ENCODE results near the gene CSF1.
A peak's percentile ranks its signal among the peaks of the same experiment; 100 is the strongest.
"Not testable (repeated sequence)": the region's sequence is repeated elsewhere in the genome, so short reads cannot be mapped to it uniquely, and the experiment has no call there.

The CSF1 gene

DNA sequence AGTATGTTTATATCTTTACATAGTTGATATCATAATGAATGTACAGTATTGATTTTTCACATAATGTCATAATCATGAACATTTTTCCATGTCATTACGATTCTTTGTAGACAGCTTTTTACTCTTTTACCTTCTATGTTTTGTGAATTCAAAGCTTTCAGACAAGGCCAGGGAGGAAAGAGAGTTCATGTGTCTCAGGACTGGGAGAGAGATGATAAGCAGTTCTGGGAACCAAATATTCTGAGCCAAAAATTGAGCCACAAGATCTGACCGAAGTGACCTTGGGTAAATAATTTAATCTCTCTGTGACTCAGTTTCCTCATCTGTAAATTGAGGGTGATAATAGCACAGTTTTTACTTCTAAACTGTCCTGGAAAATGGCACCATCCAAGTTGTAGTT is 31.8 kb downstream of the CSF1 start:
- no peak for FAIRE-seq

DNA sequence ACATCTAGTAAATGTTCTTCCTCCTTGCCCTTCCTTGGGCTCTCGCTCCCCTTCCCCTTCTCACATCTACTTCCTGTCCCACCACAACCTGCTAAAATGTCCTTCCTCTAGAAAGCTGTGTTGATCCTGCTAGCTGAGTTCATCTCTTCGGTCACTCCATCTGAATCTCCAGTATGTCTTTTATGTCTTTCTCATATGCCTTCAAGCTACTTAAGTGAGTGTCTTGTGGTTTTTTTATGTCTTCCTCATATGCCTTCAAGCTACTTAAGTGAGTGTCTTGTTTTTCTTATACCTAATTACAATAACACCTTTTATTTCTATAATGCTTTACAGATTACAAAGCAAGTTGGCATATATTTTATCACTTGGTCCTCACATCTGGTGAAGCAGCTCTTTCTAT is 33.9 kb downstream of the CSF1 start:
- no peak for FAIRE-seq

DNA sequence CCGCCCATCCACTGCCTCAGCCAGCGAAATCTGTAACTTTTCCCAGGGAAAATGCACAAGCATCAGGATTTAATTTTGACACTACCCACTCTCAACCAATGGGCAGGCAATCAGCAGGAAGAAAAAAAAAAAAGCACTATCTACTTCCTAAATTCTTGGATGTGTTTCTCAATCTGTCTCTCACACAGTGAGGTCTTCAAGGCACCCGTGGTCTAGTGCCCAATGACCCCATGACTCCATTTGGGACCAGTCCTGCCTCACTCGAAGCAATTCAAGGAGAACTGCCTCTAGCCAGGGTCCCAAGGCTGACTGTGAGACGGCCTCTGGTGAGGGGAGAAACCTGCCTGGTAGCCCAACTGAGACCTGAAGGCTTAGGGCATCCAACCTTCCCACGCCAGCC is 35.9 kb downstream of the CSF1 start:
- no peak for FAIRE-seq

DNA sequence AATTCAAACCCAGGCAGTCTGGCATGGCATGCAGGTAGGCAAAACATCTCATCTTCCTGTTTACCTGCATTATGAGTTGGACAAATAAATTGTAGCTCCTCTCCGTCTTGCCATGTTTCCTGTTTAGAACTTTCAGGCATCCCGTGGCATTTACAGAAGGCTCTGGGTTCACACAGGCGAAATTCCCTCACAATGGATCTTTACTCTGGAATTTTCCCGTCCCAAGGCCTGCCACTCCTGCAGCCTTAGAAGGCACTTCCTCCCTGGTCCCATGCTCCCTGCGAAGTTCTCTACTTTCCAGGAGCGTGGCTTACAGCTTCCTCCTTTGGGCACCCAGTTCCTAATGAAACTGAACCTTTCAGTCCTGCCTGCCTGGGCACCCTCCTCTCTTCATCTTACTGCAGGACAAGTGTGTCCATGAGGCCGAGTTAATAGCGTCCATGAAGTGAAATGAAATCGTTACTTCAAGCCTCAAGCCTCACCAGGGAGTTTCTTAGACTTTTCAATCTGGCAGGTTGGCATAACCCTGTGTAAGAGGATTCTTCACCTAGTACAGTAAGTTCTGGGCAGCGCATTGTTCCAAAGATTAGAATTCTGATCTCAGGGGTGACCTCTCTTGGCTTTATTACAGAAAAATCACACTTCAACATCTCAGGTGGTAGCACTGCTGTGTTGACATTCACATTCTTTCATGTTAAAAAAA is 37.1 kb downstream of the CSF1 start:
- no peak for FAIRE-seq

DNA sequence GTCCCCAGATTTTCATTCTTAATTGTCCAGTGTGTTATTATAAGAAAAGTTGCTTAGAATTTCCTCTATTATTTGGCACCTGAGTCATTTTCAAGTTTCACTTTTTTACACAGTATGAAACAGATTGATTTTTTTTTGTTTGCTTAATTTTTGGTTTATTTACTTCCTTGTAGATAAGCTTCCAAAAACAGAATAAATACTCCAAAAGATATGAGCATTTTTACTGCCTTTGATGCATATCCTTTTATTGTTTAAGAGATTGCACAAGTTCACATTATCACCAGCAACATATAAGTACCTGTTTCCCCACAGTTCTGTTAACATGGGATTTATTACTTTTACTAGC is 37.6 kb downstream of the CSF1 start:
- FAIRE-seq, result no peak

DNA sequence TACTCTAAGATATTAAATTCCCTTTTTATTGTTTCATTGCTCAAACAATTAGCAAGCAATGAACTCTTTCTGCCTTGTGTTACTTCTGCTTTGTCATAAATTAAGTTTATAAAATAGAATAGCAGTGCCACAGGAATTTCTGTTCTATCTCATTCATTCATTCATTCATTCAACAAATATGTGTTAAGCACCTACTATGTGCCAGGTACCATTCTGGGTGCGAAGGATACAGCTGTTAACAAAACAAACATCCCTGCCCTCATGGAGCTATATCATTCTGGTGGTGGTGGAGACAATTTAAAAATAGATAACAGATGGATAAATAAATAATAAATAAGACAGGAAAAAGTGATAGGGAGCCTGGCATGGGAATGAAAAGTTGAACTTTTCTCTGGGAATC is 39.4 kb downstream of the CSF1 start:
- no peak for FAIRE-seq

DNA sequence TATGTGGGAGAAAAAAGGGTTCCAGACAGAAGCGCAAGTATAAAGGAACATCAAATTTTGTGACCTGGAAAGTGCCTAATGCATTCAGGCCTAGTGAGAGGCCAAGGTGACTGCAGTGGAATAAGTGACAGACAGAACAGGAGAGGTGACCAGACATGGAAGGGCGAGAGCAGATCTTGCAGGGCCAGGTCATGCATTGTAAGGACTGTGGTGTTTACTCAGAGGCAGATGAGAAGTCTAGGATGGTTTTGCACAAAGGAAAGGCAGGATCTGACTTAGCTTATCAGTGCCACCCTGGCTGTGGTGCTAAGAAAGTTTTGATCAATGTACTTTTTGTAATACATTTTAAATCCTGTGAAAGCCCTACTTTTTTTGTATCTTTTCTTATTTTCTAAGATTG is 39.9 kb downstream of the CSF1 start:
- FAIRE-seq, result no peak

DNA sequence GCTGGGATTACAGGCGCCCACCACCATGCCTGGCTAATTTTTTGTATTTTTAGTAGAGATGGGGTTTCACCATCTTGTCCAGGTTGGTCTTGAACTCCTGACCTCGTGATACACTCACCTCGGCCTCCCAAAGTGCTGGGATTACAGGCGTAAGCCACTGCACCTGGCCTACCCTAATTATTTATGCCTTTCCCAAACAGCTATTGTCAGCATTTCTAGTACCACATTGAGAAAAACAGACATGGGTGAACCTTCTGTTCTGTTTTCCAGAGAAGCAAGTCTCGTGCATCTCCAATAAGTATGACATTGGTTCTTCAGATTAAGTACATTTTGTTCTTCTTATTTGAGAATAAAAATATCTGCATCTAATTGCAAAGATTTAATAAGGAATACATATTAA is 40.9 kb downstream of the CSF1 start:
- FAIRE-seq, result not testable (repeated sequence)

DNA sequence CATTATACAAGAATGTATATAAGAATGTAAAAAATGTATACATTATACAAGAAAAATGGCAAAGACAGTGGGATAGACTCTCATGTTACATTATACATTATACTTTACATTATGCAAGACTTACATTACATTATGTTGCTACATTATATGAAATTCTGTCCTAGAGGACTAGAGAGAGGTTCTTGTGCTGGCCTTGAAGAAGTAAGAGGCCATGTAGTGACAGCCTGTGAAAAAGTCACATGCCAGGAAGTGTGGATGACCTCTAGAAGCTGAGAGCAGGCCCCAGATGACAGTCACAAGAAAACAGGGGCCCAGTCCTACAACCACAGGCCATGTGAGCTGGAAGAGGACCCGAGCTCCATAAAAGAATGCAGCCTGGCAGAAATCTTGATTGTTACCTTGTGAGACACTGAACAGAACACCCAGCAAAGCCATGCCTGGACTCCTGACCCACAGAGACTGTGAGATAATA is 43.4 kb downstream of the CSF1 start:
- FAIRE-seq, result no peak

DNA sequence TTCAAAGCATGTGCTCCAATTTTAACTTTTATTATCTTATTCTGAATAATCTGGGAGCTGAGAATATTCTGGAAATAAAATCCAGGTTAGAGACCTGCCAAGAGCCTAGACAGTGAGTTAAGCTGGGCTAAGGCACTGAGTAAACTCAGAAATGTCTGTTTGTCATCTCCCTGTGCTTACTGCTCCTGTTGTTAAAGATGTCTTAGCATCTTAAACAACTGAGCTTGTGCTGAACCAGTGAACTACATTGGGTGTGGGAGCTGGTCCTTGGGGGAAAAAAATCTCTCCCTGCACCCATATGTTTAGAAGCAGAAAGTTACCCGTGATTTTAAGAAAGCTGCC is 49.0 kb downstream of the CSF1 start:
- FAIRE-seq, result no peak

DNA sequence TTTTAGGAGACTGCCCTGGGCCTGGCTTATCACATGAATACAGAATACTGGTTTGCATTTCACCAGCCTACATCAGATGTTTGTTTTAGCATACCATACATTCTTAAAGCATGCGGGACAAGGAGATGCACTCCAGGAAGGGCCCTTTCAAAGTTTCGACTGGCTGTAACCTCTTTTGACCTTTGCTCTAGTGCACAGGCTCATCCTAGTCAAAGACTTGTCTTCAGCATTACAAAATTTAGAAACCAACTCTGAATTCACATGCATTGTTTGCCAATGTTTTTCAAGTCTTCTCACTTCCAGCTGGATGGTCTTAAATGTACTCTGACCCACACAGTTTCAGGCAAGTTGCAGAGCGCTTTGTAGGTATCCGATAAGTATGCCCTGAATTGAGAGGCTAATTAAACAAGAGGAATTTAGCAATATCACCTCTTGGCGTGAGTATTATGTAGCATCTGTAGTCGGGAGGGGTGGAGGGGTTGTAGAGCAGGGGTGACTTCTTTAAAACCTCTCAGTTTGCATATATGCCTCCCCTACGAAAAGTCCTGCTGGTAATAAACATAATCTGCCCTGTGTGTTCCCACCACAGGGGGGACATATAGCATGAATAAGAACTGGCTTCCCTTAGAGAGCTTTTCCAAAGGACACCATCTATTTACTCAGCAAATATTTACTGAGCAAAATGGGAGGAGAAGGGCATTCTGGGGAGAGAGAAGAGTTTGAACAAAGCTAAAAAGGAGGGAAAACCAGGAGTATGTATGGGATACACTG is 49.5 kb downstream of the CSF1 start:
- FAIRE-seq, result peak; percentile 89

DNA sequence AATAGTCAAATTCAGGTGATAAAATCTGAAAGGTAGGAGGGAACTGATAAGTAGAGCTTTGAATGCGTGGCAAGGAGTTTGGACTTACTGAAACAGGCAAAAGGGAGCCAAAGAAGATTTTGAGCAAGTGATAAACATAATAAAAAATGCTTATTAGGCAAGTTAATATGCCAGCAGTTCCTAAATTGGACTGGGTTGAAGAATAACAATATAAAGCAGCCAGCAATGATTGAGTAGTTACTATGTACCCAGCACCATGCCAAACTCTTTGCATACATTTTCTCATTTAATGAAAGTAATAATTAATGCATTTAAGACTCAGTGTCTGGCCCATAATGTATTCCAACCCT is 50.1 kb downstream of the CSF1 start:
- FAIRE-seq, result no peak

DNA sequence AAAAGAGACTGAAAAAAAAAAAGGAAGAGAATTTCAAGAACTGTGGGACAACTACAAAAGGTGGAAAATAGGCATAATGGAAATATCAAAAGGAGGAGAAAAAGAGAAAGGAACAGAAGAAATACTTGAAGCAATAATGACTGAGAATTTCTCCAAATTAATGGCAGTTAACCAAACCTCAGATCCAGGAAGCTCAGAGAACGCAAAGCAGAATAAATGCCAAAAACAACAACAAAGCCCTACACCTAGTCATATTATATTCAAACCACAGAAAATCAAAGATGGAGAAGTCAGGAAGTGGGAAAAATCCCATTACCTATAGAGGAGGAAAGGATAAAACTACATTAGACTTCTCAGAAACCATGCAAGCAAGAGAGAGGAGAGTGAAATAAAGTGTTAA is 53.2 kb downstream of the CSF1 start:
- no peak for FAIRE-seq

DNA sequence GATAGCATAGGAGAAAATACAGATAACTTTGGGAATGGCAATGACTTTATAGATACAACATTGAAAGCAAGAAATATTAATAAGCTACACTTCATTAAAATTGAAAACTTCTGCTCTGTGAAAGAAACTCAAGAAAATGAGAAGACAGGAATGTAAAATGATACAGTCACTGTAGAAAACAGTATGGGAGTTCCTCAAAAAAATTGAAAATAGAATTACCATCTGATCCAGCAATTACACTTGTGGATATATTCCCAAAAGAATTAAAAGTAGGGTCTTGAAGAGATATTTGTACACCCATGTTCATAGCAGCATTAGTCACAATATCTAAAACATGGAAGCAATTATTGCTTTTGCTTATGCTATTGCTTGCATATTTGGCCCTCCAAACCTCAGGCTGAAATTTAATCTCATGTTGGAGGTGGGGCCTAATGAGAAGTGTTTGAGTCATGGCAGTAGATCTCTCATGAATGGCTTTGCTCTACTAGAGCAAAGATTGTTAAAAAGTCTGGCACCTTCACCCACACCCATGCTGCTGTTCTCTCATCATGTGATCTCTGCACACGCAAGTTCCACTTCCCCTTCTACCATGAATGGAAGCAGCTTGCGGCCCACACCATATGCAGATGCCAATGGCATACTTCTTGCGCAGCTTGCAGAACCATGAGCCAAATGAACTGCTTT is 58.6 kb downstream of the CSF1 start:
- FAIRE-seq, result no peak

DNA sequence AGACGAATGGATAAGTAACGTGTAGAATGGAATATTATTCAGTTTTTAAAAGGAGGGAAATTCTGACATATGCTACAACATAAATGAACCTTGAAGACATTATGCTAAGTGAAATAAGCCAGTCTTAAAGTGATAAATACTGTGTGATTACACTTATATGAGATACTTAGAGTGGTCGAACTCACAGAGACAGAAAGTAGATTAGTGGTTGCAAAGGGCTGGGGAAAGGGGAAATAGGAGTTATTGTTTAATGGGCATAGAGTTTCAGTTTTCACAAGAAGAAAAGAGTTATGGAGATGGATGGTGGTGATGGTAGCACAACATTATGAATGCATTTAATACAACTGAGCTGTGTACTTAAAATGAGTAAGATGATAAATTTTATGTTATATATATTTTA is 59.3 kb downstream of the CSF1 start:
- no peak for FAIRE-seq

DNA sequence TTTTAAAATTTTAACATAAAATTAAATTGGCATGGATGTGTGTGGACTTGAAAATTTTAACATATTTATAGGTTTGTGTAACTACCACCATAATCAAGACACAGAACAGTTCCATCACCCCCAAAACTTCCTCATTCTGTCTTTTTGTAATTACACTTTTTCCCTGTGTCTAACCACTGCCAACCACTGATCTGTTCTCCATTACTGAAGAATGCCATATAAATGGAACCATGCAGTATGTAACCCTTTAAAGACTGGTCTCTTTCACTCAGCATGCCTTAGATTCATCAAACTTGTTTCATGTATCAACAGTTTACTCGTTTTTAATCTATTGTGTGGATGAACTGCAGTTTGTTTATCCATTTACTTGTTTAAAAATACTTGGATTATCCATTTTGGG is 60.9 kb downstream of the CSF1 start:
- no peak for FAIRE-seq

DNA sequence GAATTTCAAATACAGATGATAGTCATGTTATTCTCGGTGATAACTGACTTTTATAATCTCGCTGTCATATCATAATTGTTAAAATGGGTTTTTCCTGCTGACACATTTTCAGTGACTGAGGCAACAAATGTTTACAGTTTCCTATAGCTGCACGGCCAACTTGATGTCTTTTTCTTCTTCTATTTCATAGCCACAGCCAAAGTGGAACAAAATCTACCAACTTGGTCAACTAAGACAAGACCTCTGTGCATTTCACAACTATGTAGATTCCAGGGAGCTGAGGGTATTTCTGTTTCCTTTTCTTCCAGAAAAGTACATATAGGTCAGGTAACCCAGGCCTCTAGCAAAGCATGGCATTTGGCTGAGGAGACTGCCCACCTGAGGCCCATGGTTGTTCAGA is 63.5 kb downstream of the CSF1 start:
- no peak for FAIRE-seq

DNA sequence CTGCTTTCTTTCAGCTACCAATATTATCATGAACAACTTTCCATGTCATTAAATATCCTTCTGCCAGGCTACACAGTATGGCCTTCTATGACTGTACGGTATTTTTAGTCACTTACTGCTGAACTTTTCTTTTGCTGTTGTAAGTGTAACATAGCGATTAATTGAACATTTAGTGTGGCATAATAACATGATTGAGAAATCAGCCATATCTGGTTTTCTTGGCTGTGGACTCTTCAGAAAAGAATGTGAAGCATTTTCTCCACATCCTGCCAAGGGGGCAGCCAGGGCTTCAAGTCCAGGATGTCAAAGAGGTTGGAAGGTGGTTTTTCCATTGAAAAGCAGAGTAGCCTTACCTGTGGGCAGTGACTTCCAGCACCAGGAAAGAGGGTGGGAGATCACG is 65.1 kb downstream of the CSF1 start:
- no peak for FAIRE-seq

DNA sequence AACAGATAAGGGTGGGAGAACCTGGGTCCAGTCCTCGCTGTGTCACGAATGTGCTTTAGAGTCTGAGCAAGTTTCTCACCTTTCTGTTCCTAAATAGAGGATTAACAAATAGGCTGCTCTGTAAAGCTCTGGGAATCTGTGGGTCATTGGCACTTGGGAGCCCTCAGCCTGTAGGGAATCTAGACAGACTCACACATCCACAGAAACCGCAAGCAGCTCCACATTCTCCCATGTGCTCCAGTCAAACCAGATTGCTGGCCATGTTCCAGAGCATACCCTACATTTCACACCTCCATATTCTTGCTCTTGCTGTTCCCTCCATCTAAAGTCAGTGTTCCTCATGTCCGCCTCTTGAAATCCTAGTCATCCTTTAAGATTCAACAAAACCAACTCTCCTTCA is 66.1 kb downstream of the CSF1 start:
- FAIRE-seq, result no peak

DNA sequence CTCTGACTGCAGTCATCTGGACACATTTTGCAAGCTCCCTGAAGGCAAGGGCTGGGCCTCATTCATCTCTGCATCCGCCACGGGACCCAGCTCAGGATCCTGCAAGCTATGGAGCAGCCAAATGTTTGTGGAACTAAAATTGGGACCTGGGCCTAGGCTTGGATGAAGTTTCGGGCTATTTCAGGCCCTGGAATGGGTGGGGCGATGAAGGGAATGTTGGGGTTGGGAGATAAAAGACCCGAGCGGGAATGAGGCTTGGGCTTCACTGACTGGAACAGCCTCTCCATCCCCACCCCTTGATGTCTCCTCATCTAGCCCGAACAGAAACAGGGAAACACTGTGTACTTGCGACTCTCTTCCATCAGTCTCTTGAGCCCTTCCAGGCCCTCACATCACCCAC is 66.6 kb downstream of the CSF1 start:
- FAIRE-seq, result no peak

DNA sequence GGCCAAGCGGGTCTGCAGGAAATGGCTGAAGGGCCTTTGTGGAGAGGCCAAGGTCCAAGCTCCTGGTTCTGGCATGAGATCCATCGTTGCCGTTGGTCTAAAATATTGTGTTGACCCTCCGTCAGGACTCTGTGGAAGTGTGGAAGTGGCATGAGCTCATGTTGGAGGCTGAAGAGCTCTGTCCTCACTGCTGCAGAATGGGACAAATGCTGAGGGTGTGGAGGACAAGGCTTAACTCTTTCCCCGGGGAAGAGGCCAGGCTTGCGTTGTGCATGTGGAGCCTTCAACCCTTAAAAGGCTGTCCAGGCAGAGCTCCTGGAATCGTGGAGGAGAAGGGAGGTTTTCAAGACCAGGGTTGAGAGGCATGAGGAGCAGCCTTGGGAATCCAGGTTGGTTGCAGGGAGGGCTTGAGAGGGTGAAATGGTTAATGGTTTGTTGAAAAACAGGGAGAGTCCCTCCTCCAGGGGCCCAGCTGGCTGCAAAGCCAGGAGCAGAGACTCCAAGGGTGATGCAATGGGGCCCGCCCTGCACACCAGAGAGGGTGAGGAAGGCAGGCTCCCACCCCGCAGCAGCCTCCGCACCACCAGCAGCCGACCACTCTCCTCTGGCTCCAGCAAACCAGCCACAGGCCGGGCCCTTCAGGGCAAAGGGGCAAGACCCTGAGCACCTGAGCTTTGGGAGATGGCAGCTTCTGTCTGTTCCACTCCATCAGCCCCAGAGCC is 67.2 kb downstream of the CSF1 start:
- no peak for FAIRE-seq

DNA sequence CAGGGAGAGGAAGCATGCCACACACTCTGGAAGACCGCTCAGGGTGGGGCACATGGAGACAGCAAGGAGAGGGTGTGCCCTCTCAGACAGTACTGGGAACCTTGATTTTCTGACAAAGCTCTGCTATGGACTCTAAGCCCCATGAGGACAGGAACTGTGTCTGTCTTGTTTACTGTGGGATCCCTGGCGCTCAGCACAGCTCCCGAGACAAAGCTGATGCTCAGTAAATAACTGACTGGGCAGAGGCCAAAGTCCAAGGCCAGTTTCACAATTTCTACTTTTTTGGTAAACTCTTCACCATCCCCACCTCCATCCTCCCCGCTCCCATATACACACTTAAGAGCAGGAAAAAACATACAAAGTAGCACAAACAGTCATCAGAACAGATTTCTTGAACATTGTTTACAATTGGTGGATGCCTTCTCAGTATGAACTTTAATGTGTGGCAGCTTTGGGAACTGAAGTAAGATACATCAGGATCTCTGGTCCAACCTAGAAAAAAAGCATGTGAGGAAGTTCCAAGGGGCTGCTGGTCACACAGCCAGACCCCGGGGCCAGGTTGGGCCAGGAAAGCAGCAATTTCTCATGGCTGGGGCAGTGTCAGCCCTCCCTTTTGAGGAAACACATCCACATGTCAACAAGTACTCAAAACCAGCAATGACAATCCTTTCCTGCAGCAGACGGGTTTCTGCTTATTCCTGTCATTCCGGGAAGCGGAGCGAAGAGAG is 68.3 kb downstream of the CSF1 start:
- no peak for FAIRE-seq

DNA sequence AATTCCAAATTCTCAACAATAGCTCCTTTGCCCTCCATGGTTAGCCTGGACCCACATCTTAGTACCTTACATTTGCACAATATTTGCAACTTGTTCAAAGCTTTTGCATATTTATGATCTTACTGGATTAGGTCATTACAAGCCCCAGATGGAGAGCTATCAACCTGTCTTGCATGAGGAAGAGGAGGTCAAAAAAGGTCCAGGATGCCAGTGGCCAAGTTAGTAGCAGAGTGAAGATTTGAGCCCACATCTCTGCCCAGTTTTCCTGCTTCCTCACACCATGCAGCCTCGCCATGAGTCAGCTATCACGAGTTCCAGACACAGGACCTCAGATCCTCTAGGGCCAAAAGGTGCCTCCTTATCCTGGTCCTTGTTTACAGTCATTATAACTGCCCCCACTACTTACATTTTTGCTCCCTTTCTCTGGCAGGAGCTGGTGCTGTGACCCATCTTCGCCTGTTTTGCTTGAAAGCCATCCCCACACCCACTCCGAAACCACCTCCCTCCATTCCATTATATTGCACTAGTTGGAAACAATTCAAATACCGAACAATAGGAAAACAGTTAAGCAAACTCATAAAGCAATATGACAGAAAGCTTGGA is 68.9 kb downstream of the CSF1 start:
- no peak for FAIRE-seq

Data from G401.6 (cell line).